CD4-positive, alpha-beta T cell (primary cell): ENCODE data around the gene DYNC1H1. TPM values are rescaled to one million over a fixed set of nuclear protein-coding genes. Genes with fewer than 3 reads are reported as not detected.

Experiments
- ATAC-seq: fragments of 200-7000 bp; cut with Tn5 transposase; one replicate; pipeline ENCODE4 v1.10.0; 2022; ENCODE audit warnings: mild to moderate bottlenecking; ENCODE audit not compliant: poor library complexity
- CTCF ChIA-PET: fragments of 350-600 bp; sonication (Branson Sonifier 250); formaldehyde crosslinking; loops from one replicate; lab custom pipeline; 2021; ENCODE audit warnings: antibody characterized with exemption, inconsistent platforms; lab: Charles Lee
- POLR2A ChIA-PET: fragments of 350-600 bp; sonication (Branson Sonifier 250); formaldehyde crosslinking; loops from one replicate; lab custom pipeline; 2021; ENCODE audit warnings: antibody characterized with exemption, inconsistent platforms; lab: Charles Lee
- DNase-seq, 14 experiments: peaks; one replicate each; pipeline ENCODE4 v3.0.0-alpha.2; 2013 to 2020; ENCODE audit warnings: mixed read lengths in 2 of 14
- H3K27ac ChIP-seq, 2 donors: one replicate each; pipeline versions ENCODE4 v1.5.1 to v1.7.0; 2013; ENCODE audit warnings: low read length in 2 of 2, low read depth in 1 of 2, mild to moderate bottlenecking in 1 of 2
- H3K27me3 ChIP-seq, 2 experiments: 1 replicate in 1 of 2; 2 replicates in 1 of 2; pipeline versions ENCODE4 v1.6.1 to v1.7.0; 2013; ENCODE audit warnings: low read length in 2 of 2, control low read depth in 1 of 2, mild to moderate bottlenecking in 1 of 2, moderate library complexity in 1 of 2; ENCODE audit not compliant: insufficient read depth in 2 of 2, control insufficient read depth in 1 of 2
- H3K36me3 ChIP-seq: one replicate; pipeline ENCODE4 v1.6.1; 2013; ENCODE audit warnings: low read length, control low read depth; ENCODE audit not compliant: insufficient read depth
- H3K4me1 ChIP-seq: one replicate; pipeline ENCODE4 v1.6.1; 2013; ENCODE audit warnings: low read length, control low read depth; ENCODE audit not compliant: insufficient read depth
- H3K4me3 ChIP-seq: one replicate; pipeline ENCODE4 v1.5.1; 2013; ENCODE audit warnings: mild to moderate bottlenecking, low read length, moderate library complexity
- H3K9me3 ChIP-seq, 2 experiments: 1 replicate in 1 of 2; 2 replicates in 1 of 2; pipeline versions ENCODE4 v1.6.1 to v1.7.0; 2013; ENCODE audit warnings: low read length in 2 of 2, mild to moderate bottlenecking in 2 of 2, control low read depth in 1 of 2, moderate library complexity in 1 of 2; ENCODE audit not compliant: control insufficient read depth in 1 of 2, insufficient read depth in 1 of 2
- H3K27ac Mint-ChIP-seq: one replicate; pipeline ENCODE4 v1.8.0; 2020; ENCODE audit warnings: mixed read lengths
- H3K27me3 Mint-ChIP-seq: one replicate; pipeline ENCODE4 v1.8.0; 2021; ENCODE audit warnings: mixed read lengths
- H3K36me3 Mint-ChIP-seq: one replicate; pipeline ENCODE4 v1.8.0; 2021; ENCODE audit warnings: low read depth, mixed read lengths
- H3K4me1 Mint-ChIP-seq: one replicate; pipeline ENCODE4 v1.8.0; 2021; ENCODE audit warnings: low read depth, mixed read lengths
- H3K4me3 Mint-ChIP-seq: one replicate; pipeline ENCODE4 v1.8.0; 2020; ENCODE audit warnings: mild to moderate bottlenecking, mixed read lengths
- H3K9me3 Mint-ChIP-seq: one replicate; pipeline ENCODE4 v1.8.0; 2020; ENCODE audit warnings: mixed read lengths
- CTCF ChIP-seq: fragments of 200-600 bp; IDR thresholded peaks from one replicate; pipeline ENCODE4 v1.8.0; 2022; ENCODE audit warnings: antibody characterized with exemption, mild to moderate bottlenecking
- intact Hi-C, 2 experiments: fragments of 100-400 bp; cut with DNase I in 1 of 2; cut with micrococcal nuclease in 1 of 2; formaldehyde crosslinking; loops; one replicate each; pipeline versions ENCODE4 v1.15.1 to v1.9.0; 2023 to 2025; cut with DNase I, micrococcal nuclease
- total RNA-seq, 174 experiments: library from RNA in 2 of 174; stranded (reverse) in 2 of 174; gene quantifications; one replicate each; pipeline ENCODE4 v1.2.3 and lab custom pipeline; 2021 to 2026

DYNC1H1 gene
- total RNA-seq, 2 experiments from 2014 or later, result 286 to 293 TPM

- Histone ChIP-seq H3K9me3 (no peaks in the 10 kb centered on the region), H3K36me3 (no peaks in the 10 kb centered on the region), H3K4me3 (peak overlapping the region; percentile 78), H3K4me1 (peaks cover 23% of the 10 kb centered on the region), H3K27ac (peak overlapping the region; percentile 87 to 93), H3K27me3 (peaks cover 5 to 19% of the 10 kb centered on the region in 2 experiments)
- ChIA-PET CTCF (interaction anchor here (1.7 kb wide), 1 partner anchor 178 kb away, joined by 4 read pairs; no protein-coding TSS in a partner anchor), POLR2A (interaction anchor here (0.6 to 1.8 kb wide), 12 partner anchors 10 to 1385 kb away, joined by 3 to 13 read pairs (median 4); partner anchors contain the start of genes DYNC1H1, EIF5 and HSP90AA1)
- H3K4me1 Mint-ChIP-seq, result peaks cover 18% of the 10 kb centered on the region
- intact Hi-C loops, result loop anchor here (1.0 to 2.0 kb wide), 6 partner anchors 17 to 242 kb away; partner anchors contain the start of genes PPP2R5C (in 1 of the 2) and WDR20 (in 1 of the 2)
- peaks cover 11% of the 10 kb centered on the region for H3K36me3 Mint-ChIP-seq
- H3K27me3 Mint-ChIP-seq, result peaks cover 25% of the 10 kb centered on the region
- ATAC-seq, result no peak
- peak in 1 of 14 experiments; percentile 19 for DNase-seq
- H3K4me3 Mint-ChIP-seq, result peak overlapping the region; percentile 94
- peak overlapping the region; percentile 99 for H3K27ac Mint-ChIP-seq
- H3K9me3 Mint-ChIP-seq, result no peaks in the 10 kb centered on the region
- no peak for TF ChIP-seq CTCF
Observed at GRCh38 chr14:101948666-101949216, 15.6 kb upstream of the DYNC1H1 start.

GRCh38 chr14:101950100-101950499, 14.3 kb upstream of the DYNC1H1 start:
- H3K4me3 ChIP-seq, result no peak overlapping the region
- no peaks in the 10 kb centered on the region for H3K9me3 ChIP-seq
- Mint-ChIP-seq H3K27me3 (peaks cover 13% of the 10 kb centered on the region), H3K9me3 (no peaks in the 10 kb centered on the region), H3K4me3 (peak overlapping the region; percentile 20), H3K36me3 (peaks cover 11% of the 10 kb centered on the region), H3K4me1 (peaks cover 18% of the 10 kb centered on the region), H3K27ac (peak overlapping the region; percentile 42)
- intact Hi-C loops, result no loop called here
- H3K36me3 ChIP-seq, result no peaks in the 10 kb centered on the region
- H3K4me1 ChIP-seq, result peaks cover 23% of the 10 kb centered on the region
- DNase-seq, result no peak
- no peak for TF ChIP-seq CTCF
- no peak for ATAC-seq
- H3K27ac ChIP-seq, result no peak overlapping the region
- ChIA-PET POLR2A (no interaction called here), CTCF (no interaction called here)
- peaks cover 5 to 8% of the 10 kb centered on the region in 2 experiments for H3K27me3 ChIP-seq

- peaks cover 23% of the 10 kb centered on the region for H3K4me1 ChIP-seq
- Mint-ChIP-seq H3K27ac (peak overlapping the region; percentile 42), H3K4me1 (peaks cover 18% of the 10 kb centered on the region), H3K36me3 (peaks cover 11% of the 10 kb centered on the region), H3K9me3 (no peaks in the 10 kb centered on the region), H3K4me3 (peak overlapping the region; percentile 51), H3K27me3 (peaks cover 10% of the 10 kb centered on the region)
- intact Hi-C loops, result no loop called here
- H3K27me3 ChIP-seq, result peaks cover 3 to 5% of the 10 kb centered on the region in 2 experiments
- H3K36me3 ChIP-seq, result no peaks in the 10 kb centered on the region
- H3K9me3 ChIP-seq, result no peaks in the 10 kb centered on the region
- ChIA-PET CTCF (no interaction called here), POLR2A (no interaction called here)
- no peak overlapping the region for H3K4me3 ChIP-seq
- ATAC-seq, result no peak
- no peak for TF ChIP-seq CTCF
- no peak for DNase-seq
- H3K27ac ChIP-seq, result no peak overlapping the region
Observed at GRCh38 chr14:101950516-101951215, 13.7 kb upstream of the DYNC1H1 start.
